HepG2 (cell line): ENCODE data around the gene EEPD1. TPM values are rescaled to one million over a fixed set of nuclear protein-coding genes. Genes with fewer than 3 reads are reported as not detected.

Experiments
- AGO2 ChIP-seq: fragments of 200-400 bp; formaldehyde crosslinking; optimal IDR thresholded peaks from 2 replicates; pipeline ENCODE3; 2017; ENCODE audit warnings: mild to moderate bottlenecking, low read depth, low read length, moderate library complexity
- ATF5 ChIP-seq: sonication (generic); formaldehyde crosslinking; IDR thresholded peaks from 2 replicates; pipeline ENCODE4 v1.4.0; 2020; ENCODE audit warnings: mild to moderate bottlenecking, low read depth, missing genetic modification reagents
- CEBPB ChIP-seq: IDR thresholded peaks from 2 replicates; pipeline ENCODE4 v1.6.1; 2011; ENCODE audit warnings: low read depth, low read length, improper control_type of control experiment, borderline replicate concordance
- GATA4 ChIP-seq: sonication (generic); IDR thresholded peaks from 2 replicates; pipeline ENCODE4 v1.6.1; 2016; ENCODE audit warnings: antibody characterized with exemption, low read depth, borderline replicate concordance
- GFI1 ChIP-seq: sonication (generic); formaldehyde crosslinking; IDR thresholded peaks from 2 replicates; pipeline ENCODE4 v1.5.0; 2020; ENCODE audit warnings: missing genetic modification reagents, mild to moderate bottlenecking, borderline replicate concordance
- HDAC2 ChIP-seq: sonication (generic); formaldehyde crosslinking; IDR thresholded peaks from 2 replicates; pipeline ENCODE4 v1.4.0; 2020; ENCODE audit warnings: missing genetic modification reagents
- HOXA7 ChIP-seq: sonication (generic); formaldehyde crosslinking; IDR thresholded peaks from 2 replicates; pipeline ENCODE4 v1.8.1; 2022; ENCODE audit warnings: mild to moderate bottlenecking, missing genetic modification reagents, moderate library complexity
- MAF1 ChIP-seq: sonication (generic); formaldehyde crosslinking; IDR thresholded peaks from 2 replicates; pipeline ENCODE4 v1.5.0; 2020; ENCODE audit warnings: missing genetic modification reagents, borderline replicate concordance
- MTF1 ChIP-seq: sonication (generic); formaldehyde crosslinking; IDR thresholded peaks from 2 replicates; pipeline ENCODE4 v1.5.0; 2020; ENCODE audit warnings: missing genetic modification reagents
- MXD4 ChIP-seq: IDR thresholded peaks from 2 replicates; pipeline ENCODE4 v1.6.1; 2016; ENCODE audit warnings: mild to moderate bottlenecking, missing biosample characterization, missing genetic modification reagents
- NRL ChIP-seq: sonication (generic); formaldehyde crosslinking; IDR thresholded peaks from 2 replicates; pipeline ENCODE4 v1.5.0; 2020; ENCODE audit warnings: missing genetic modification reagents, mild to moderate bottlenecking, moderate library complexity, borderline replicate concordance
- REST ChIP-seq, 2 experiments: IDR thresholded peaks; 2 replicates each; pipeline ENCODE4 v1.6.1; 2011 to 2012; ENCODE audit warnings: low read length in 2 of 2, borderline replicate concordance in 1 of 2, low read depth in 1 of 2, mild to moderate bottlenecking in 1 of 2, moderate library complexity in 1 of 2
- SAFB2 ChIP-seq: sonication (generic); formaldehyde crosslinking; IDR thresholded peaks from 2 replicates; pipeline ENCODE4 v1.5.1; 2020; ENCODE audit warnings: missing genetic modification reagents, low read depth, mild to moderate bottlenecking, borderline replicate concordance
- SMYD3 ChIP-seq: sonication (generic); formaldehyde crosslinking; IDR thresholded peaks from 2 replicates; pipeline ENCODE4 v1.8.1; 2023; ENCODE audit warnings: mild to moderate bottlenecking, missing genetic modification reagents
- SP5 ChIP-seq: IDR thresholded peaks from 2 replicates; pipeline ENCODE4 v1.6.1; 2016; ENCODE audit warnings: low read depth, borderline replicate concordance
- ZBTB42 ChIP-seq: sonication (generic); formaldehyde crosslinking; IDR thresholded peaks from 2 replicates; pipeline ENCODE4 v1.5.0; 2020; ENCODE audit warnings: mild to moderate bottlenecking, missing genetic modification reagents
- ZNF274 ChIP-seq: sonication (generic); formaldehyde crosslinking; IDR thresholded peaks from 2 replicates; pipeline ENCODE4 v1.5.1; 2020; ENCODE audit warnings: mild to moderate bottlenecking, missing genetic modification reagents
- ZNF354B ChIP-seq: sonication (generic); formaldehyde crosslinking; IDR thresholded peaks from 2 replicates; pipeline ENCODE4 v1.8.0; 2022; ENCODE audit warnings: mild to moderate bottlenecking, missing genetic modification reagents
- ZNF451 ChIP-seq: sonication (generic); formaldehyde crosslinking; IDR thresholded peaks from 2 replicates; pipeline ENCODE4 v1.5.0; 2020; ENCODE audit warnings: mild to moderate bottlenecking, missing genetic modification reagents
- ZNF576 ChIP-seq: sonication (generic); formaldehyde crosslinking; IDR thresholded peaks from 2 replicates; pipeline ENCODE4 v1.4.0; 2020; ENCODE audit warnings: mild to moderate bottlenecking, missing genetic modification reagents
- ZNF660 ChIP-seq: sonication (generic); formaldehyde crosslinking; IDR thresholded peaks from 2 replicates; pipeline ENCODE4 v1.5.1; 2020; ENCODE audit warnings: mild to moderate bottlenecking, low read depth, missing genetic modification reagents, borderline replicate concordance
- ZNF674 ChIP-seq: sonication (generic); formaldehyde crosslinking; IDR thresholded peaks from 2 replicates; pipeline ENCODE4 v1.5.0; 2020; ENCODE audit warnings: low read depth, mild to moderate bottlenecking, missing genetic modification reagents
- ZNF770 ChIP-seq: sonication (generic); formaldehyde crosslinking; IDR thresholded peaks from 2 replicates; pipeline ENCODE4 v1.5.0; 2020; ENCODE audit warnings: mild to moderate bottlenecking, missing genetic modification reagents
- ZNF891 ChIP-seq: sonication (generic); formaldehyde crosslinking; IDR thresholded peaks from 2 replicates; pipeline ENCODE4 v1.5.0; 2020; ENCODE audit warnings: mild to moderate bottlenecking, missing genetic modification reagents
- polyA plus RNA-seq, 8 experiments: library from polyadenylated mRNA; depleted of rRNA in 3 of 8; stranded (reverse) in 7 of 8; unstranded in 1 of 8; fragments of >200 nt; fragmentation: Illumina TruSeq in 4 of 8; extraction: Trizol in 4 of 8; gene quantifications; 2 replicates each; pipeline versions ENCODE4 v1.2.1 to v1.2.3, GENCODE V29; 2011 to 2016; ENCODE audit warnings: low read depth in 4 of 8, missing spikeins in 1 of 8, mixed read lengths in 1 of 8; ENCODE audit not compliant: insufficient read depth in 1 of 8
- total RNA-seq, 5 experiments: library from RNA; depleted of rRNA; stranded (reverse); fragments of >200 nt; fragmentation: Illumina TruSeq; extraction: Trizol; gene quantifications; 2 replicates each; pipeline ENCODE4 v1.2.3, GENCODE V29; 2016; ENCODE audit warnings: low read depth in 1 of 5

The EEPD1 gene
- total and polyA plus RNA-seq, 2 of the 13 experiments (the other 11 are each of a cell fraction or from before 2014, with no cell fraction given) = 10.1 to 16.4 TPM

GRCh38 chr7:36272567-36273269, 119.7 kb downstream of the EEPD1 start (continued):
- TF ChIP-seq ZNF576 (CRISPR knock-in tag) = no peak
- no peak for TF ChIP-seq AGO2
- no peak for TF ChIP-seq ZNF674 (CRISPR knock-in tag)
- TF ChIP-seq GATA4 = no peak
- TF ChIP-seq ZNF274 = no peak
- TF ChIP-seq MAF1 = no peak
- TF ChIP-seq CEBPB = peak; percentile 66; the same call in 1 of the 2 replicates
- no peak for TF ChIP-seq ZNF451 (CRISPR knock-in tag)
- TF ChIP-seq SAFB2 (CRISPR knock-in tag) = no peak
- no peak for TF ChIP-seq ZNF660 (CRISPR knock-in tag)
- TF ChIP-seq GFI1 (CRISPR knock-in tag) = peak; percentile 80
- TF ChIP-seq REST (IDR thresholded peaks at IDR 0.05; ENCODE audit: borderline replicate concordance in 1 of 2, low read depth in 1 of 2, low read length in 2 of 2) = peak in 1 of 2 experiments; percentile 31; a peak in 1 of 4 replicates
- peak; percentile 69; the same call in 1 of the 2 replicates for TF ChIP-seq NRL (CRISPR knock-in tag)
- TF ChIP-seq ZBTB42 = no peak
- no peak for TF ChIP-seq HOXA7 (CRISPR knock-in tag)
- peak; percentile 24; the same call in 1 of the 2 replicates for TF ChIP-seq MXD4
- no peak for TF ChIP-seq ZNF354B (CRISPR knock-in tag)
- peak; percentile 51; the same call in 1 of the 2 replicates for TF ChIP-seq HDAC2 (CRISPR knock-in tag)
- no peak for TF ChIP-seq SMYD3 (CRISPR knock-in tag)
- TF ChIP-seq ZNF770 (CRISPR knock-in tag) = no peak
- no peak for TF ChIP-seq MTF1 (CRISPR knock-in tag)
- no peak for TF ChIP-seq SP5 (CRISPR knock-in tag)
- TF ChIP-seq ZNF891 (CRISPR knock-in tag) = peak; percentile 66; the same call in 1 of the 2 replicates
- no peak for TF ChIP-seq ATF5 (CRISPR knock-in tag)
